NCI-H2081 treated with DMSO at 0.1 percent for 48 hours (cell line): Measurements from ENCODE around the gene PRICKLE4.

Experiments used
- DNase-seq: peaks from one replicate; lab custom pipeline; 2025; lab: John Stamatoyannopoulos, UW

The PRICKLE4 gene

GRCh38 chr6:41780551-41781365 lies at the start of gene PRICKLE4:
PRICKLE4 (plus strand) TSS chr6:41780782; CDS start chr6:41783474, 2,692 bp downstream.
- DNase-seq: no peak

- DNase-seq: no peak
Measured at GRCh38 chr6:41731561-41732086, 49.0 kb upstream of the PRICKLE4 start.

- no peak for DNase-seq
Measured at GRCh38 chr6:41732149-41732548, 48.4 kb upstream of the PRICKLE4 start.

- peak; percentile 26 for DNase-seq
Measured at GRCh38 chr6:41732591-41733359, 47.8 kb upstream of the PRICKLE4 start.

- DNase-seq: no peak
Measured at GRCh38 chr6:41733360-41733706, 47.2 kb upstream of the PRICKLE4 start.

GRCh38 chr6:41733707-41734665 lies 46.6 kb upstream of the PRICKLE4 start:
- peak; percentile 64 for DNase-seq

- no peak for DNase-seq
Measured at GRCh38 chr6:41734666-41735426, 45.7 kb upstream of the PRICKLE4 start.

GRCh38 chr6:41735427-41736185 lies 45.0 kb upstream of the PRICKLE4 start, which contains the start of gene TFEB:
TFEB (minus strand) TSS chr6:41735608; CDS start chr6:41691213, 44,395 bp downstream.
- DNase-seq: no peak

- DNase-seq: no peak
Measured at GRCh38 chr6:41736186-41736733, 44.3 kb upstream of the PRICKLE4 start.

- no peak for DNase-seq
Measured at GRCh38 chr6:41736800-41737555, 43.6 kb upstream of the PRICKLE4 start.

- no peak for DNase-seq
Measured at GRCh38 chr6:41737591-41738130, 42.9 kb upstream of the PRICKLE4 start.

GRCh38 chr6:41739041-41739440 lies 41.5 kb upstream of the PRICKLE4 start:
- DNase-seq: no peak

- DNase-seq: no peak
Measured at GRCh38 chr6:41740366-41741162, 40.0 kb upstream of the PRICKLE4 start.

- DNase-seq: no peak
Measured at GRCh38 chr6:41741625-41742490, 38.7 kb upstream of the PRICKLE4 start.

GRCh38 chr6:41743406-41744235 lies 37.0 kb upstream of the PRICKLE4 start:
- no peak for DNase-seq

GRCh38 chr6:41744236-41744787 lies 36.3 kb upstream of the PRICKLE4 start:
- no peak for DNase-seq
